Ishikawa (cell line): ENCODE results near the gene THRAP3.

Experiments used
- CEBPB ChIP-seq: IDR thresholded peaks from 2 replicates; pipeline ENCODE4 v1.6.1; 2012
- CREB1 ChIP-seq: IDR thresholded peaks from 2 replicates; pipeline ENCODE4 v1.6.1; 2012; ENCODE audit warnings: low read depth
- EGR1 ChIP-seq: IDR thresholded peaks from 2 replicates; pipeline ENCODE4 v1.6.1; 2012
- EP300 ChIP-seq: IDR thresholded peaks from 2 replicates; pipeline ENCODE4 v1.6.1; 2012; ENCODE audit warnings: borderline replicate concordance
- FOXM1 ChIP-seq: IDR thresholded peaks from 2 replicates; pipeline ENCODE4 v1.6.1; 2012; ENCODE audit warnings: low read depth, borderline replicate concordance
- MAX ChIP-seq: IDR thresholded peaks from 2 replicates; pipeline ENCODE4 v1.6.1; 2012
- NFIC ChIP-seq: IDR thresholded peaks from 2 replicates; pipeline ENCODE4 v1.6.1; 2012
- RAD21 ChIP-seq: IDR thresholded peaks from 2 replicates; pipeline ENCODE4 v1.6.1; 2012; ENCODE audit warnings: low read depth
- REST ChIP-seq: IDR thresholded peaks from 2 replicates; pipeline ENCODE4 v1.6.1; 2012; ENCODE audit warnings: low read depth, mild to moderate bottlenecking
- TAF1 ChIP-seq: IDR thresholded peaks from 2 replicates; pipeline ENCODE4 v1.6.1; 2012; ENCODE audit warnings: low read depth, mild to moderate bottlenecking
- TCF12 ChIP-seq: IDR thresholded peaks from 2 replicates; pipeline ENCODE4 v1.6.1; 2012; ENCODE audit warnings: low read depth
- TEAD4 ChIP-seq: IDR thresholded peaks from 2 replicates; pipeline ENCODE4 v1.6.1; 2012
- USF1 ChIP-seq: IDR thresholded peaks from 2 replicates; pipeline ENCODE4 v1.6.1; 2012
- YY1 ChIP-seq: IDR thresholded peaks from 2 replicates; pipeline ENCODE4 v1.6.1; 2012; ENCODE audit warnings: low read depth
- ZBTB7A ChIP-seq: IDR thresholded peaks from 2 replicates; pipeline ENCODE4 v1.6.1; 2012; ENCODE audit warnings: low read depth

The THRAP3 gene

GRCh38 chr1:36203554-36204346, 20.5 kb upstream of the THRAP3 start:
- TF ChIP-seq EP300 (no peak), RAD21 (no peak), TAF1 (no peak), CEBPB (no peak), CREB1 (no peak), MAX (no peak), TCF12 (no peak), YY1 (no peak), NFIC (no peak), REST (no peak), TEAD4 (no peak), ZBTB7A (no peak), EGR1 (no peak), FOXM1 (no peak), USF1 (no peak)

- TF ChIP-seq NFIC = no peak
- no peak for TF ChIP-seq TEAD4
- no peak for TF ChIP-seq TAF1
- no peak for TF ChIP-seq EGR1
- no peak for TF ChIP-seq REST
- TF ChIP-seq TCF12 = no peak
- TF ChIP-seq MAX = no peak
- no peak for TF ChIP-seq YY1
- TF ChIP-seq EP300 = no peak
- no peak for TF ChIP-seq USF1
- TF ChIP-seq CEBPB = no peak
- no peak for TF ChIP-seq ZBTB7A
- no peak for TF ChIP-seq RAD21
- TF ChIP-seq CREB1 = no peak
Observed at GRCh38 chr1:36204347-36204909, 19.8 kb upstream of the THRAP3 start.

GRCh38 chr1:36206323-36206858, 17.9 kb upstream of the THRAP3 start:
- TF ChIP-seq YY1 (no peak), RAD21 (no peak), USF1 (no peak), EP300 (no peak), FOXM1 (no peak), CREB1 (no peak), TEAD4 (no peak), ZBTB7A (no peak), REST (no peak), EGR1 (no peak), TAF1 (no peak), TCF12 (no peak), NFIC (no peak), MAX (no peak), CEBPB (no peak)
